Vagina (tissue), 2 donors: Measurements from ENCODE around the gene EMD.

Source experiments
- POLR2A ChIP-seq, 2 donors: fragments of 450-650 bp; IDR thresholded peaks; one replicate each; pipeline ENCODE4 v1.6.1; 2017; ENCODE audit warnings: antibody characterized with exemption in 2 of 2, mild to moderate bottlenecking in 2 of 2, moderate library complexity in 2 of 2
- TF ChIP-seq, protein P1 (sequence below), 3 experiments: fragments of 450-650 bp in 2 of 3; fragments of 200-600 bp in 1 of 3; sonication (generic) in 1 of 3; IDR thresholded peaks; one replicate each; pipeline ENCODE4 v1.5.1; 2017 to 2019; ENCODE audit warnings: antibody characterized with exemption in 3 of 3, mild to moderate bottlenecking in 2 of 3, moderate library complexity in 2 of 3

DNA sequence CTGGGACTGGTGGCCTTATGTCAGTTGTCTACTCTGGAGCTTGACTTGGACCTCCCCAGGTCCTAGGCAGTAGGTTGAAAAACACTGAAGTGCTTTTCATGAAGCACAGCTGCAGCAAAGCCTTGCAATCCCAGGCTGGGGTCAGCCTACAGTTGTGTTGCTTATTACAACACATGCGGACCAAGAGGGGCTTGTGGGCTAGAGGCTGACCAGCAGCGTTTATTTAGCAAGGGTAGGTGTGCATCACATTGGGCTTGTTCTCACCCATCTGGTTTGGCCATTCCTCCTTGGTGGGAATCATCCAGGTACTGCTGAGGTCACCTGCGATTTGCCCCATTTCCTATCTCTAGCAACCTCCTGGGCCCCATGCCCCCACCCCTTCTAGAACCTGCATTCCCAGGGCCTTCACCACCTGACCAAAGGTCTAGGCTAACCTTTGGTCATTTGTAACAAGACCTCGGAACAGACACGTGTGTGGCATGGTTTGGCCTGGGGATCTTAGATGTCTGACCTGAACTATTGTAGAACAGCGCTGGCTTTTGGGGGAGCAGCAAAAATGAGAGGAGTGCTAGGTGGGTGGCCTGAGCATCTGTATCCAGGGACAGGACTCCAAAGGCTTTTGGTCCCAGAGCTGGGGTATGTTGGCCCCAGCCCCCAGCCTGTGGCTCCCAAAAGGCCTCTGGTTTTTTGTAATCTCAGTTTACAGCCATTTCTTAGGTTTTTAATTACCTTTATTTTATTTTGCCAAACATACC, 22.1 kb downstream of the EMD start:
- TF ChIP-seq, protein P1, sequence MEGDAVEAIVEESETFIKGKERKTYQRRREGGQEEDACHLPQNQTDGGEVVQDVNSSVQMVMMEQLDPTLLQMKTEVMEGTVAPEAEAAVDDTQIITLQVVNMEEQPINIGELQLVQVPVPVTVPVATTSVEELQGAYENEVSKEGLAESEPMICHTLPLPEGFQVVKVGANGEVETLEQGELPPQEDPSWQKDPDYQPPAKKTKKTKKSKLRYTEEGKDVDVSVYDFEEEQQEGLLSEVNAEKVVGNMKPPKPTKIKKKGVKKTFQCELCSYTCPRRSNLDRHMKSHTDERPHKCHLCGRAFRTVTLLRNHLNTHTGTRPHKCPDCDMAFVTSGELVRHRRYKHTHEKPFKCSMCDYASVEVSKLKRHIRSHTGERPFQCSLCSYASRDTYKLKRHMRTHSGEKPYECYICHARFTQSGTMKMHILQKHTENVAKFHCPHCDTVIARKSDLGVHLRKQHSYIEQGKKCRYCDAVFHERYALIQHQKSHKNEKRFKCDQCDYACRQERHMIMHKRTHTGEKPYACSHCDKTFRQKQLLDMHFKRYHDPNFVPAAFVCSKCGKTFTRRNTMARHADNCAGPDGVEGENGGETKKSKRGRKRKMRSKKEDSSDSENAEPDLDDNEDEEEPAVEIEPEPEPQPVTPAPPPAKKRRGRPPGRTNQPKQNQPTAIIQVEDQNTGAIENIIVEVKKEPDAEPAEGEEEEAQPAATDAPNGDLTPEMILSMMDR (IDR thresholded peaks at IDR 0.05): no peak
- TF ChIP-seq POLR2A (IDR thresholded peaks at IDR 0.05): no peak
